DOHH2 (cell line): ENCODE results near the gene HOXB1.

Experiments used
- EZH2phosphoT487 ChIP-seq: fragments of 200-600 bp; sonication (generic); IDR thresholded peaks from 2 replicates; pipeline ENCODE4 v1.6.1; 2017; ENCODE audit warnings: borderline replicate concordance, mild to moderate bottlenecking, antibody characterized with exemption, low read length, moderate library complexity, mixed read lengths
- TF ChIP-seq, protein P1 (sequence below): fragments of 200-600 bp; sonication (generic); IDR thresholded peaks from one replicate; pipeline ENCODE4 v1.5.1; 2014; ENCODE audit warnings: antibody characterized with exemption, mild to moderate bottlenecking, low read depth, low read length; ENCODE audit not compliant: poor library complexity, severe bottlenecking

- TF ChIP-seq, protein P1, sequence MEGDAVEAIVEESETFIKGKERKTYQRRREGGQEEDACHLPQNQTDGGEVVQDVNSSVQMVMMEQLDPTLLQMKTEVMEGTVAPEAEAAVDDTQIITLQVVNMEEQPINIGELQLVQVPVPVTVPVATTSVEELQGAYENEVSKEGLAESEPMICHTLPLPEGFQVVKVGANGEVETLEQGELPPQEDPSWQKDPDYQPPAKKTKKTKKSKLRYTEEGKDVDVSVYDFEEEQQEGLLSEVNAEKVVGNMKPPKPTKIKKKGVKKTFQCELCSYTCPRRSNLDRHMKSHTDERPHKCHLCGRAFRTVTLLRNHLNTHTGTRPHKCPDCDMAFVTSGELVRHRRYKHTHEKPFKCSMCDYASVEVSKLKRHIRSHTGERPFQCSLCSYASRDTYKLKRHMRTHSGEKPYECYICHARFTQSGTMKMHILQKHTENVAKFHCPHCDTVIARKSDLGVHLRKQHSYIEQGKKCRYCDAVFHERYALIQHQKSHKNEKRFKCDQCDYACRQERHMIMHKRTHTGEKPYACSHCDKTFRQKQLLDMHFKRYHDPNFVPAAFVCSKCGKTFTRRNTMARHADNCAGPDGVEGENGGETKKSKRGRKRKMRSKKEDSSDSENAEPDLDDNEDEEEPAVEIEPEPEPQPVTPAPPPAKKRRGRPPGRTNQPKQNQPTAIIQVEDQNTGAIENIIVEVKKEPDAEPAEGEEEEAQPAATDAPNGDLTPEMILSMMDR: no peak
- TF ChIP-seq EZH2phosphoT487: no peak
Observed at GRCh38 chr17:48569240-48569582, 38.4 kb upstream of the HOXB1 start.
